H9 (cell line): ENCODE data around the gene GALNT17. TPM values are rescaled to one million over a fixed set of nuclear protein-coding genes. Genes with fewer than 3 reads are reported as not detected.

ENCODE experiments used
- DNase-seq: peaks from one replicate; pipeline ENCODE4 v3.0.0-alpha.2; 2017
- H2AFZ ChIP-seq: one replicate; pipeline ENCODE4 v1.6.1; 2013; ENCODE audit warnings: mild to moderate bottlenecking, low read length, control low read depth, moderate library complexity
- H2AK5ac ChIP-seq: 2 replicates; pipeline ENCODE4 v1.6.1; 2013; ENCODE audit warnings: low read length, control low read depth, mixed read lengths; ENCODE audit not compliant: insufficient read length
- H2BK120ac ChIP-seq: one replicate; pipeline ENCODE4 v1.6.1; 2013; ENCODE audit warnings: low read depth, mild to moderate bottlenecking, low read length, control low read depth, inconsistent platforms; ENCODE audit not compliant: poor library complexity, severe bottlenecking
- H2BK12ac ChIP-seq: 2 replicates; pipeline ENCODE4 v1.6.1; 2013; ENCODE audit warnings: low read length, control low read depth, mixed read lengths, low read depth; ENCODE audit not compliant: insufficient read length
- H2BK15ac ChIP-seq: 2 replicates; pipeline ENCODE4 v1.6.1; 2013; ENCODE audit warnings: low read depth, low read length, control low read depth
- H2BK20ac ChIP-seq: one replicate; pipeline ENCODE4 v1.6.1; 2013; ENCODE audit warnings: low read depth, mild to moderate bottlenecking, low read length, control low read depth, inconsistent platforms; ENCODE audit not compliant: poor library complexity, severe bottlenecking
- H2BK5ac ChIP-seq: 2 replicates; pipeline ENCODE4 v1.6.1; 2013; ENCODE audit warnings: low read length, control low read depth, mixed read lengths; ENCODE audit not compliant: insufficient read length
- H3K14ac ChIP-seq: 2 replicates; pipeline ENCODE4 v1.6.1; 2013; ENCODE audit warnings: low read length, control low read depth; ENCODE audit not compliant: insufficient read depth
- H3K18ac ChIP-seq: 2 replicates; pipeline ENCODE4 v1.6.1; 2013; ENCODE audit warnings: low read depth, mild to moderate bottlenecking, mixed read lengths, low read length, control low read depth; ENCODE audit not compliant: insufficient read length
- H3K23ac ChIP-seq: 2 replicates; pipeline ENCODE4 v1.6.1; 2013; ENCODE audit warnings: low read length, control low read depth, mixed read lengths, low read depth; ENCODE audit not compliant: insufficient read length
- H3K23me2 ChIP-seq: 2 replicates; pipeline ENCODE4 v1.6.1; 2013; ENCODE audit warnings: low read depth, mild to moderate bottlenecking, mixed read lengths, low read length, control low read depth; ENCODE audit not compliant: insufficient read length, poor library complexity, severe bottlenecking
- H3K27ac ChIP-seq: 2 replicates; pipeline ENCODE4 v1.5.1; 2013; ENCODE audit warnings: low read length, control low read depth, mixed read lengths, low read depth; ENCODE audit not compliant: insufficient read length
- H3K27me3 ChIP-seq: 2 replicates; pipeline ENCODE4 v1.6.1; 2013; ENCODE audit warnings: low read length, control low read depth, inconsistent platforms; ENCODE audit not compliant: insufficient read depth
- H3K4ac ChIP-seq: 2 replicates; pipeline ENCODE4 v1.6.1; 2013; ENCODE audit warnings: low read depth, mild to moderate bottlenecking, control low read depth, inconsistent platforms, low read length, moderate library complexity
- H3K4me1 ChIP-seq: 2 replicates; pipeline ENCODE4 v1.6.1; 2013; ENCODE audit warnings: low read length, control low read depth, inconsistent platforms; ENCODE audit not compliant: insufficient read depth
- H3K4me2 ChIP-seq: 2 replicates; pipeline ENCODE4 v1.6.1; 2013; ENCODE audit warnings: low read length, control low read depth, mixed read lengths; ENCODE audit not compliant: insufficient read length, insufficient read depth
- H3K56ac ChIP-seq: 2 replicates; pipeline ENCODE4 v1.6.1; 2013; ENCODE audit warnings: low read depth, mild to moderate bottlenecking, mixed read lengths, low read length, control low read depth; ENCODE audit not compliant: insufficient read length
- H3K79me1 ChIP-seq: 2 replicates; pipeline ENCODE4 v1.6.1; 2013; ENCODE audit warnings: low read depth, mild to moderate bottlenecking, moderate library complexity, low read length, control low read depth, inconsistent platforms; ENCODE audit not compliant: insufficient read depth, poor library complexity, severe bottlenecking
- H3K79me2 ChIP-seq: 2 replicates; pipeline ENCODE4 v1.6.1; 2013; ENCODE audit warnings: low read length, control low read depth, inconsistent platforms; ENCODE audit not compliant: insufficient read depth
- H3K9ac ChIP-seq: 2 replicates; pipeline ENCODE4 v1.6.1; 2013; ENCODE audit warnings: low read length, control low read depth, mixed read lengths; ENCODE audit not compliant: insufficient read length; ENCODE audit errors: extremely low read depth
- H3K9me3 ChIP-seq: one replicate; pipeline ENCODE4 v1.6.1; 2013; ENCODE audit warnings: low read depth, low read length, inconsistent platforms; ENCODE audit not compliant: control insufficient read depth
- H3T11ph ChIP-seq: one replicate; pipeline ENCODE4 v1.6.1; 2013; ENCODE audit warnings: mild to moderate bottlenecking, low read length, control low read depth, inconsistent platforms
- H4K20me1 ChIP-seq: one replicate; pipeline ENCODE4 v1.6.1; 2013; ENCODE audit not compliant: control insufficient read depth, insufficient read length, insufficient read depth
- H4K5ac ChIP-seq: 2 replicates; pipeline ENCODE4 v1.6.1; 2013; ENCODE audit warnings: low read depth, mild to moderate bottlenecking, mixed read lengths, low read length, control low read depth; ENCODE audit not compliant: insufficient read length
- H4K8ac ChIP-seq: replicated peaks from 2 replicates; pipeline ENCODE4 v1.6.1; 2013; ENCODE audit warnings: low read length, control low read depth, mixed read lengths, low read depth; ENCODE audit not compliant: insufficient read length
- H4K91ac ChIP-seq: 2 replicates; pipeline ENCODE4 v1.6.1; 2013; ENCODE audit warnings: low read depth, mild to moderate bottlenecking, moderate library complexity, mixed read lengths, low read length, control low read depth; ENCODE audit not compliant: insufficient read length
- H3K27ac Mint-ChIP-seq, 3 experiments: 2 replicates in 2 of 3; 3 replicates in 1 of 3; pipeline ENCODE4 v1.8.0; 2020 to 2021; ENCODE audit warnings: mixed read lengths in 3 of 3, mild to moderate bottlenecking in 1 of 3, moderate library complexity in 1 of 3
- H3K27me3 Mint-ChIP-seq: 2 replicates; pipeline ENCODE4 v1.8.0; 2021; ENCODE audit warnings: low read depth, mild to moderate bottlenecking, moderate library complexity, mixed read lengths
- H3K36me3 Mint-ChIP-seq, 3 experiments: 2 replicates in 2 of 3; 3 replicates in 1 of 3; pipeline ENCODE4 v1.8.0; 2020 to 2021; ENCODE audit warnings: low read depth in 3 of 3, mixed read lengths in 3 of 3; ENCODE audit not compliant: insufficient read depth in 1 of 3
- H3K4me1 Mint-ChIP-seq, 2 experiments: 2 replicates each; pipeline ENCODE4 v1.8.0; 2020; ENCODE audit warnings: mixed read lengths in 2 of 2
- H3K4me3 Mint-ChIP-seq, 2 experiments: 2 replicates in 1 of 2; 3 replicates in 1 of 2; pipeline ENCODE4 v1.8.0; 2020 to 2021; ENCODE audit warnings: mild to moderate bottlenecking in 2 of 2, mixed read lengths in 2 of 2, moderate library complexity in 1 of 2
- H3K9me3 Mint-ChIP-seq, 2 experiments: 2 replicates in 1 of 2; 3 replicates in 1 of 2; pipeline ENCODE4 v1.8.0; 2020; ENCODE audit warnings: mild to moderate bottlenecking in 2 of 2, mixed read lengths in 2 of 2, moderate library complexity in 1 of 2
- CTCF ChIP-seq: fragments of 200-600 bp; sonication (generic); conservative IDR thresholded peaks from 3 replicates; pipeline ENCODE4 v1.8.0; 2021; ENCODE audit warnings: antibody characterized with exemption, mild to moderate bottlenecking
- WGBS: extraction: QIAGEN DNeasy Blood & Tissue Kit; methylation state at CpG from one replicate; pipeline ENCODE4 v1.1.7; 2013; ENCODE audit warnings: missing lambda C conversion rate, low lambda C conversion rate, mixed read lengths; ENCODE audit not compliant: insufficient read length; ENCODE audit errors: extremely low coverage; 5-methylcytosine and 5-hydroxymethylcytosine counted together
- total RNA-seq: library from RNA; stranded (reverse); gene quantifications from 2 replicates; pipeline ENCODE4 v1.2.1, GENCODE V29; 2021

The GALNT17 gene
- total RNA-seq, 1 experiment from 2014 or later, result 43.2 TPM

GRCh38 chr7:71613313-71613712 is 481.4 kb downstream of the GALNT17 start:
- Histone ChIP-seq H3K27me3 (no peaks in the 10 kb centered on the region), H3K4me1 (peaks cover 9% of the 10 kb centered on the region; the same call in 1 of the 2 replicates), H4K20me1 (no peaks in the 10 kb centered on the region), H3K9ac (no peak overlapping the region), H3K4ac (no peak overlapping the region), H3K14ac (no peak overlapping the region), H3K79me1 (no peaks in the 10 kb centered on the region), H3K4me2 (no peak overlapping the region), H3T11ph (no peak overlapping the region), H2BK120ac (no peak overlapping the region), H2BK5ac (no peak overlapping the region), H3K9me3 (no peaks in the 10 kb centered on the region), H3K23me2 (no peaks in the 10 kb centered on the region), H3K79me2 (no peaks in the 10 kb centered on the region), H4K8ac (no peak overlapping the region), H3K27ac (no peak overlapping the region), H4K91ac (no peak overlapping the region), H3K18ac (no peak overlapping the region), H2BK20ac (no peak overlapping the region), H3K56ac (no peak overlapping the region), H2AFZ (no peak overlapping the region), H3K23ac (no peak overlapping the region), H2BK15ac (no peak overlapping the region), H4K5ac (no peak overlapping the region), H2BK12ac (no peak overlapping the region), H2AK5ac (no peak overlapping the region)
- H3K27ac Mint-ChIP-seq, result peak overlapping the region in 2 of 3 experiments; percentile 41 to 44; a peak in 2 of 7 replicates
- WGBS, result no CpG with 5 or more reads among the region's 3 CpGs
- peaks cover 0 to 7% of the 10 kb centered on the region in 2 experiments; a peak in 2 of 5 replicates for H3K9me3 Mint-ChIP-seq
- no peak overlapping the region for H3K4me3 Mint-ChIP-seq
- no peak for TF ChIP-seq CTCF
- H3K4me1 Mint-ChIP-seq, result peaks cover 47 to 50% of the 10 kb centered on the region in 2 experiments
- H3K36me3 Mint-ChIP-seq, result peaks cover 3 to 8% (median 4%) of the 10 kb centered on the region in 3 experiments; a peak in 6 of 7 replicates
- no peaks in the 10 kb centered on the region for H3K27me3 Mint-ChIP-seq
- DNase-seq, result no peak
